DMS 273 treated with DMSO at 0.1 percent for 48 hours (cell line): ENCODE data around the gene FMR1NB.

Source experiments
- DNase-seq: peaks from one replicate; lab custom pipeline; 2025; lab: John Stamatoyannopoulos, UW

Gene FMR1NB

DNA sequence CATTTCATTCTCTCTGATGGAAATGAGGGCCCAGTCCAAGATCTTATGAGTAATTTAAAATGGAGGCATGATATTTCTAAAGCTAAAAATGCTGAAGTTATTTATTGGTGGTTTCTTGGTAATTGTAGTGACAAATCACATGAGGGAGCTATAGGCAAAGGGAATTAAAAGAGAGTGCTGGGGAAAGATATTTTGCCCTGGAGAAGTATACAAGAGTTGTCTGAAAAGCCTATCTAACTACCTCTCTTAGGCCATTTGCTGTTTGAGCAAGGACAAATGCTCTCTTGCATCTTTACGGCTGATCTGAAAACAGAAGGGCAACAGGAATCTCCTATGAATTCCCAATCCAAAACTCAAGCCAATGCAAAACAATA is 89.4 kb downstream of the FMR1NB start:
- no peak for DNase-seq
